MM.1S (cell line): Measurements from ENCODE around the gene CST9L.

ENCODE experiments used
- DNase-seq: peaks from one replicate; pipeline ENCODE4 v3.0.0-alpha.2; 2015
- H2AFZ ChIP-seq: fragments of 300-600 bp; sonication (generic); 2 replicates; pipeline ENCODE4 v1.6.0; 2016; ENCODE audit warnings: antibody characterized with exemption, low read length
- H3F3A ChIP-seq: fragments of 300-600 bp; sonication (generic); 2 replicates; pipeline ENCODE4 v1.6.1; 2016; ENCODE audit warnings: mild to moderate bottlenecking, antibody characterized with exemption, low read length, moderate library complexity, mixed read lengths; ENCODE audit not compliant: insufficient read depth
- H3K27ac ChIP-seq: fragments of 300-600 bp; sonication (generic); 2 replicates; pipeline ENCODE4 v1.5.1; 2016; ENCODE audit warnings: mild to moderate bottlenecking, low read length
- H3K27me3 ChIP-seq: fragments of 300-600 bp; sonication (generic); replicated peaks from 2 replicates; pipeline ENCODE4 v1.6.0; 2016; ENCODE audit warnings: low read length; ENCODE audit not compliant: insufficient read depth
- H3K36me3 ChIP-seq: fragments of 300-600 bp; sonication (generic); replicated peaks from 2 replicates; pipeline ENCODE4 v1.6.1; 2016; ENCODE audit warnings: mild to moderate bottlenecking, low read length, mixed read lengths; ENCODE audit not compliant: insufficient read depth
- H3K4me1 ChIP-seq: fragments of 300-600 bp; sonication (generic); 2 replicates; pipeline ENCODE4 v1.6.1; 2016; ENCODE audit warnings: low read length, mixed read lengths
- H3K4me2 ChIP-seq: fragments of 300-600 bp; sonication (generic); 2 replicates; pipeline ENCODE4 v1.6.0; 2016; ENCODE audit warnings: low read depth, low read length
- H3K4me3 ChIP-seq: fragments of 300-600 bp; sonication (generic); 2 replicates; pipeline ENCODE4 v1.5.1; 2016; ENCODE audit warnings: low read length, mixed read lengths
- H3K79me2 ChIP-seq: fragments of 300-600 bp; sonication (generic); 2 replicates; pipeline ENCODE4 v1.6.1; 2016; ENCODE audit warnings: mixed run types, low read length, mixed read lengths
- H3K9ac ChIP-seq: fragments of 300-600 bp; sonication (generic); 2 replicates; pipeline ENCODE4 v1.6.1; 2016; ENCODE audit warnings: low read length, mixed read lengths
- H3K9me2 ChIP-seq: fragments of 300-600 bp; sonication (generic); replicated peaks from 2 replicates; pipeline ENCODE4 v1.6.1; 2016; ENCODE audit warnings: mild to moderate bottlenecking, low read length, mixed read lengths; ENCODE audit not compliant: insufficient read depth
- H3K9me3 ChIP-seq: fragments of 300-600 bp; sonication (generic); replicated peaks from 2 replicates; pipeline ENCODE4 v1.6.1; 2016; ENCODE audit warnings: mild to moderate bottlenecking, low read length, mixed read lengths; ENCODE audit not compliant: insufficient read depth
- H4K20me1 ChIP-seq: fragments of 300-600 bp; sonication (generic); 2 replicates; pipeline ENCODE4 v1.6.1; 2016; ENCODE audit warnings: mild to moderate bottlenecking, low read length, moderate library complexity, mixed read lengths; ENCODE audit not compliant: insufficient read depth
- CTCF ChIP-seq: fragments of 300-600 bp; sonication (generic); IDR thresholded peaks from 2 replicates; pipeline ENCODE4 v1.5.1; 2016; ENCODE audit warnings: antibody characterized with exemption, low read length, mixed read lengths
- EZH2 ChIP-seq: fragments of 300-600 bp; sonication (generic); optimal IDR thresholded peaks from 2 replicates; pipeline ENCODE3; 2017; ENCODE audit warnings: low read depth, mild to moderate bottlenecking, antibody characterized with exemption, low read length, mixed read lengths
- EZH2phosphoT487 ChIP-seq: fragments of 300-600 bp; sonication (generic); IDR thresholded peaks from 2 replicates; pipeline ENCODE4 v1.6.1; 2018; ENCODE audit warnings: antibody characterized with exemption, low read length

CST9L gene

DNA sequence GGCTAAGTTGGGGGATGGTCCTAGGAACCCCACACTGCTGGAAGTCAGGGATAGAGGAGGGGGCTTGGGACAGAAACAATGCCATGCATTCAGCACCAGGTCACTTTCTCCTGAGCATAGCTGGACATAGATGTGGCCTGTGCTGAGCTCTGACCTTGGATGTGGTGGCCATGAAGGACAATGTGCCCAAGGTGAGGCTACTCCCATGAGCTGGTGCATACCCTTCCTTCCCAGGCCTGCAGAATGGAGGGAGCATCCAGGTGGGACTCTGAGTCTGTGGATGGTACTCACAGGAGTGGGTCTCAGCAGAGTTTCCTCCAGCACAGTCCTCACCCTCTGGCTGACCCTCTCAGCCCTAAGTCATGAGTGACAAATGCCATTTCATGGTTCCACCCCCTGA lies 16.9 kb downstream of the CST9L start:
- no peaks in the 10 kb centered on the region for H3K4me1 ChIP-seq
- H3K27ac ChIP-seq = no peak overlapping the region
- H3K27me3 ChIP-seq = no peaks in the 10 kb centered on the region
- no peak overlapping the region for H3K9ac ChIP-seq
- H3K9me3 ChIP-seq = no peaks in the 10 kb centered on the region
- TF ChIP-seq EZH2 (no peak), EZH2phosphoT487 (no peak), CTCF (no peak)
- H3K36me3 ChIP-seq = no peaks in the 10 kb centered on the region
- H3K4me3 ChIP-seq = no peak overlapping the region
- no peak for DNase-seq
- H2AFZ ChIP-seq = no peak overlapping the region
- H3K9me2 ChIP-seq = no peaks in the 10 kb centered on the region
- no peaks in the 10 kb centered on the region for H3F3A ChIP-seq
- no peaks in the 10 kb centered on the region for H3K79me2 ChIP-seq
- H4K20me1 ChIP-seq = no peaks in the 10 kb centered on the region
- no peak overlapping the region for H3K4me2 ChIP-seq

DNA sequence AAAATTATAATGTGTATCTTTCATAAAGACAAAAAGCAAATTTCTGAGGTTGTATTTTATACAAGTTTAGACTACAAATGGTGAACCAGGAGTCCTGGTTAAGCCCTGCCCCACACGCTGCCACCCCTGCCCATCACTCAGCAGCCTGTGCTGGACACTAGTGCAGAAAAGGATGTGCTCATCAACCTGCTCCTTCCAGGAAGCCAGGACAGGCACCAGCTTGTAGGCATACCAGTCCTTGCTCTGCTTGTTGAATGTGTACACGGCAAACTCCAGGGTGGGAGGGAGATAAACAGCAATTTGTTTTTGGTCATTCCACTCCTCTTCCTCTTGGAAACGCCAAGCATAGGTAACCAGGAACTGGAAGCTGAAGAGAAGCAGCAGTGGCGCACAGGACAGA lies 18.1 kb downstream of the CST9L start:
- no peak for DNase-seq

GRCh38 chr20:23548408-23548807 lies 19.9 kb downstream of the CST9L start:
- no peaks in the 10 kb centered on the region for H3K27me3 ChIP-seq
- H4K20me1 ChIP-seq = no peaks in the 10 kb centered on the region
- no peaks in the 10 kb centered on the region for H3K9me2 ChIP-seq
- no peaks in the 10 kb centered on the region for H3K9me3 ChIP-seq
- no peaks in the 10 kb centered on the region for H3K79me2 ChIP-seq
- H2AFZ ChIP-seq = no peak overlapping the region
- no peaks in the 10 kb centered on the region for H3K4me1 ChIP-seq
- TF ChIP-seq EZH2phosphoT487 = no peak
- no peak for TF ChIP-seq EZH2
- TF ChIP-seq CTCF = no peak
- no peaks in the 10 kb centered on the region for H3F3A ChIP-seq
- H3K4me3 ChIP-seq = no peak overlapping the region
- no peak for DNase-seq
- H3K4me2 ChIP-seq = no peak overlapping the region
- no peak overlapping the region for H3K27ac ChIP-seq
- H3K9ac ChIP-seq = no peak overlapping the region
- no peaks in the 10 kb centered on the region for H3K36me3 ChIP-seq

More for the DNA sequence above, 18.1 kb downstream of the CST9L start:
- no peaks in the 10 kb centered on the region for H3K79me2 ChIP-seq
- no peaks in the 10 kb centered on the region for H3K4me1 ChIP-seq
- no peaks in the 10 kb centered on the region for H3K36me3 ChIP-seq
- no peak overlapping the region for H3K27ac ChIP-seq
- H2AFZ ChIP-seq = no peak overlapping the region
- no peaks in the 10 kb centered on the region for H3F3A ChIP-seq
- no peaks in the 10 kb centered on the region for H4K20me1 ChIP-seq
- no peak for TF ChIP-seq CTCF
- no peak for TF ChIP-seq EZH2phosphoT487
- no peak for TF ChIP-seq EZH2
- H3K4me2 ChIP-seq = no peak overlapping the region
- H3K9ac ChIP-seq = no peak overlapping the region
- no peaks in the 10 kb centered on the region for H3K9me3 ChIP-seq
- no peak overlapping the region for H3K4me3 ChIP-seq
- no peaks in the 10 kb centered on the region for H3K27me3 ChIP-seq
- no peaks in the 10 kb centered on the region for H3K9me2 ChIP-seq
